ENCODE data around the gene APBA3. TPM values are rescaled to one million over a fixed set of nuclear protein-coding genes. Genes with fewer than 3 reads are reported as not detected.

Gene APBA3
- total RNA-seq, 2 experiments from 2014 or later, result 54.5 to 61.9 TPM

DNA sequence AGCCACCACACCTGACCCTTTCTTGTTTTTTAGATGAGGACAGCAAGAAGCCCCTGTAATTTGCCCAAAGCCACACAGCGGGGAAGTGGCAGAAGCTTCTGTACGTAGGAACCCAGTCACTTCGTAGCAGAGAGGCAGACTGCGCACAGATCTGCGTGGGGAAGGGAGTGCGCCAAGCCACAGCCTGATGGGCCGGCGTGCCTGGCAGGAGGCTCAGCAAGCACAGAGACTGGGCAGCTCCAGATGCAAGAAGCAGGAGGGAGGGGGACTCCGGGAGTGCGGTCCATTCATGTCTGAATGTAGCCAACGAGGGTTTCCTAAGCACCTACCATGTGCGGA is 53.7 kb downstream of the APBA3 start:
- Mint-ChIP-seq H3K27ac (no peak overlapping the region), H3K27me3 (peaks cover 14% of the 10 kb centered on the region), H3K4me1 (peaks cover 3% of the 10 kb centered on the region), H3K36me3 (no peaks in the 10 kb centered on the region), H3K4me3 (no peak overlapping the region), H3K9me3 (no peaks in the 10 kb centered on the region)
- POLR2A ChIA-PET, result no interaction called here
- ATAC-seq (ENCODE audit: low read depth) (no peak), DNase-seq (no peak)

DNA sequence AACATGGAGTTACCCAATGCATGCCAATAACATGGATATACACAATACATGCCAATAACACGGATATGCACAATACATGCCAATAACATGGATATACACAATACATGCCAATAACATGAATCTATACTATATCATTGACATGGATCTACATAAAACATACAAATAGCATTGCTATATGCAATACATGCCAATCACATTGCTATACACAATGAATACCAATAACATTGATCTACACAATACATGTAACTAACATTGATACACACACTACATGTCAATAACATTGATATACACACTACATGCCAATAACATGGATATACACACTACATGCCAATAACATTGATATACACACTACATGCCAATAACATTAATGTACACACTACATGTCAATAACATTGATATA is 60.3 kb downstream of the APBA3 start:
- ATAC-seq (ENCODE audit: low read depth), result no peak
- H3K9me3 Mint-ChIP-seq, result no peaks in the 10 kb centered on the region
- POLR2A ChIA-PET, result no interaction called here

More for the DNA sequence above, 60.3 kb downstream of the APBA3 start:
- Mint-ChIP-seq H3K36me3 (no peaks in the 10 kb centered on the region), H3K4me1 (peaks cover 13% of the 10 kb centered on the region), H3K4me3 (no peak overlapping the region), H3K27ac (no peak overlapping the region), H3K27me3 (peaks cover 5% of the 10 kb centered on the region)
- no peak for DNase-seq

Other genes starting within 250 kb of the APBA3 start
- gene TEKTIP1, start 222.5 kb downstream of the APBA3 start, total RNA-seq, result 10 to 100 TPM; 11.4 to 13.9 TPM
- gene MFSD12, start 204.1 kb downstream of the APBA3 start, total RNA-seq, result 10 to 100 TPM; 84.5 to 90.8 TPM
- 10 to 100 TPM; 58.5 to 59.5 TPM for gene HMG20B, start 188.7 kb downstream of the APBA3 start, total RNA-seq
- gene GIPC3, start 176.2 kb downstream of the APBA3 start, total RNA-seq, result 1 to 10 TPM; 1.4 to 1.5 TPM
- 1 to 10 TPM; 1.7 to 2.1 TPM for gene TBXA2R, start 154.8 kb downstream of the APBA3 start, total RNA-seq
- gene CACTIN, start 134.9 kb downstream of the APBA3 start, total RNA-seq, result 10 to 100 TPM; 36.8 to 40.8 TPM
- gene PIP5K1C, start 61.2 kb downstream of the APBA3 start, total RNA-seq, result 10 to 100 TPM; 18.9 to 23.5 TPM
- 1 to 10 TPM; 5.2 to 7.6 TPM for gene TJP3, start 53.3 kb downstream of the APBA3 start, total RNA-seq
- 10 to 100 TPM; 68.9 to 73.9 TPM for gene MRPL54, start 990 bp upstream of the APBA3 start, total RNA-seq
- not detected for gene RAX2, start 10.5 kb upstream of the APBA3 start, total RNA-seq
- 10 to 100 TPM; 29.4 to 31.8 TPM for gene MATK, start 24.7 kb upstream of the APBA3 start, total RNA-seq
- gene ZFR2, start 107.3 kb upstream of the APBA3 start, total RNA-seq, result under 1 TPM; 0.55 to 0.91 TPM
- not detected for gene ATCAY, start 119.0 kb upstream of the APBA3 start, total RNA-seq
- gene NMRK2, start 171.4 kb upstream of the APBA3 start, total RNA-seq, result not detected
- gene DAPK3, start 209.4 kb upstream of the APBA3 start, total RNA-seq, result 10 to 100 TPM; 44.8 to 49.8 TPM
- 1,000 to 10,000 TPM; 1,510 to 1,513 TPM for gene EEF2, start 223.8 kb upstream of the APBA3 start, total RNA-seq
- gene PIAS4, start 246.0 kb upstream of the APBA3 start, total RNA-seq, result 10 to 100 TPM; 32.1 to 38.3 TPM

All from activated naive CD8-positive, alpha-beta T cell treated with anti-CD3 and anti-CD28 coated beads, Interleukin-2, amount 10 ng/mL, durations not matched to agents 7 days and 5 days (primary cell).